Measurements from ENCODE around the gene SGCA. TPM values are rescaled to one million over a fixed set of nuclear protein-coding genes. Genes with fewer than 3 reads are reported as not detected.

The SGCA gene
- total and polyA plus RNA-seq, 2 of the 13 experiments (the other 11 are each of a cell fraction or from before 2014, with no cell fraction given): not detected

GRCh38 chr17:50139950-50140885 is 25.6 kb upstream of the SGCA start (continued):
- no peak for TF ChIP-seq KIAA2018 (CRISPR knock-in tag; IDR thresholded peaks at IDR 0.05; ENCODE audit: borderline replicate concordance)
- 0 out of 2 replicates have a peak, but pooled peaks have one; percentile 42 for TF ChIP-seq HBP1 (CRISPR knock-in tag; IDR thresholded peaks at IDR 0.05; ENCODE audit: low read depth)
- peak; percentile 55 for TF ChIP-seq YY1 (IDR thresholded peaks at IDR 0.05; ENCODE audit: insufficient read depth, insufficient replicate concordance, low read depth, low read length)
- TF ChIP-seq MIXL1 (CRISPR knock-in tag; IDR thresholded peaks at IDR 0.05): peak; percentile 32; the same call in 1 of the 2 replicates
- no peak for TF ChIP-seq CBX5 (CRISPR knock-in tag; IDR thresholded peaks at IDR 0.05; ENCODE audit: borderline replicate concordance)
- TF ChIP-seq ZSCAN5A (CRISPR knock-in tag; IDR thresholded peaks at IDR 0.05; ENCODE audit: borderline replicate concordance): no peak
- TF ChIP-seq STAG1 (CRISPR knock-in tag; IDR thresholded peaks at IDR 0.05): peak; percentile 83
- TF ChIP-seq NR2F6 (IDR thresholded peaks at IDR 0.05): no peak
- 0 out of 2 replicates have a peak, but pooled peaks have one; percentile 6 for TF ChIP-seq NR2F6 (CRISPR knock-in tag; IDR thresholded peaks at IDR 0.05)
- no peak for TF ChIP-seq GPN1 (CRISPR knock-in tag; IDR thresholded peaks at IDR 0.05; ENCODE audit: borderline replicate concordance)
- peak; percentile 39; the same call in 1 of the 2 replicates for TF ChIP-seq TFE3 (CRISPR knock-in tag; IDR thresholded peaks at IDR 0.05)
- 0 out of 2 replicates have a peak, but pooled peaks have one; percentile 8 for TF ChIP-seq ZNF274 (CRISPR knock-in tag; IDR thresholded peaks at IDR 0.05)
